Measurements from ENCODE around the gene HNRNPK. TPM values are rescaled to one million over a fixed set of nuclear protein-coding genes. Genes with fewer than 3 reads are reported as not detected.

The HNRNPK gene
- total and polyA plus RNA-seq, 2 of the 13 experiments (the other 11 are each of a cell fraction or from before 2014, with no cell fraction given), result 321 to 712 TPM

DNA sequence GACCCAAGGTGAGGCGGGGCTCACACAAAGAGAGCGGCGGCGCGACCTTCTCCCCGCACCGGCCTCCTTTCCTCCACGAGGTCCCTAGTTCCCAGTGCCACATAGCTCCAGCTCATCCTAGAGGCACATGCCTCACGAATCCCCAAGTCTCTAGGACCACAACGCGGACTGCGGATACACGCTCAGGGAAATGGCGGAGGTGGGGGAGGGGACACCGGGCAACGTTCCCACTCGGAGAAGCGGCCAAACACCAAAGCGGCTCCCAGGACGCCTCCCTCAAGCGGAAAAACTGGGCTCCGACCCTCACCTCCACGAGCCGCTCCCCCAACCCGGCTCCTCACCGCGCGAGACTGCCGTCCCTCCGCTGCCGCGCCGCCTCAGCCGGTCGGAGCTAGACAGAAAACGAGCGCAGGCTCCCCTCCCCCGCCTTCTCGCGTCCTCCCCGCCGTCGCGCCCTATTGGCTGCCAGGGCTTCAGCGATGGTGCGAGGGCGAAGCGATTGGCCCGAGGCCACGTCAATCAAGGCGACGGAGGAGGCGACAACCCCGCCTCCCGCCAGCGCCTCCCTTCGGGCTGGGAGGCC, at the start of gene HNRNPK (continued):
- TF ChIP-seq, protein P1, sequence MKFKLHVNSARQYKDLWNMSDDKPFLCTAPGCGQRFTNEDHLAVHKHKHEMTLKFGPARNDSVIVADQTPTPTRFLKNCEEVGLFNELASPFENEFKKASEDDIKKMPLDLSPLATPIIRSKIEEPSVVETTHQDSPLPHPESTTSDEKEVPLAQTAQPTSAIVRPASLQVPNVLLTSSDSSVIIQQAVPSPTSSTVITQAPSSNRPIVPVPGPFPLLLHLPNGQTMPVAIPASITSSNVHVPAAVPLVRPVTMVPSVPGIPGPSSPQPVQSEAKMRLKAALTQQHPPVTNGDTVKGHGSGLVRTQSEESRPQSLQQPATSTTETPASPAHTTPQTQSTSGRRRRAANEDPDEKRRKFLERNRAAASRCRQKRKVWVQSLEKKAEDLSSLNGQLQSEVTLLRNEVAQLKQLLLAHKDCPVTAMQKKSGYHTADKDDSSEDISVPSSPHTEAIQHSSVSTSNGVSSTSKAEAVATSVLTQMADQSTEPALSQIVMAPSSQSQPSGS (CRISPR knock-in tag; IDR thresholded peaks at IDR 0.05), result no peak; the same call in 1 of the 2 replicates
- no peak for TF ChIP-seq MNT (IDR thresholded peaks at IDR 0.05)
- no peak for TF ChIP-seq AHR (CRISPR knock-in tag; IDR thresholded peaks at IDR 0.05)
- TF ChIP-seq SMAD9 (CRISPR knock-in tag; IDR thresholded peaks at IDR 0.05), result no peak
- peak; percentile 69 for TF ChIP-seq TAF1 (CRISPR knock-in tag; IDR thresholded peaks at IDR 0.05)
- no peak for TF ChIP-seq MED1 (CRISPR knock-in tag; IDR thresholded peaks at IDR 0.05)
- TF ChIP-seq, protein P2, sequence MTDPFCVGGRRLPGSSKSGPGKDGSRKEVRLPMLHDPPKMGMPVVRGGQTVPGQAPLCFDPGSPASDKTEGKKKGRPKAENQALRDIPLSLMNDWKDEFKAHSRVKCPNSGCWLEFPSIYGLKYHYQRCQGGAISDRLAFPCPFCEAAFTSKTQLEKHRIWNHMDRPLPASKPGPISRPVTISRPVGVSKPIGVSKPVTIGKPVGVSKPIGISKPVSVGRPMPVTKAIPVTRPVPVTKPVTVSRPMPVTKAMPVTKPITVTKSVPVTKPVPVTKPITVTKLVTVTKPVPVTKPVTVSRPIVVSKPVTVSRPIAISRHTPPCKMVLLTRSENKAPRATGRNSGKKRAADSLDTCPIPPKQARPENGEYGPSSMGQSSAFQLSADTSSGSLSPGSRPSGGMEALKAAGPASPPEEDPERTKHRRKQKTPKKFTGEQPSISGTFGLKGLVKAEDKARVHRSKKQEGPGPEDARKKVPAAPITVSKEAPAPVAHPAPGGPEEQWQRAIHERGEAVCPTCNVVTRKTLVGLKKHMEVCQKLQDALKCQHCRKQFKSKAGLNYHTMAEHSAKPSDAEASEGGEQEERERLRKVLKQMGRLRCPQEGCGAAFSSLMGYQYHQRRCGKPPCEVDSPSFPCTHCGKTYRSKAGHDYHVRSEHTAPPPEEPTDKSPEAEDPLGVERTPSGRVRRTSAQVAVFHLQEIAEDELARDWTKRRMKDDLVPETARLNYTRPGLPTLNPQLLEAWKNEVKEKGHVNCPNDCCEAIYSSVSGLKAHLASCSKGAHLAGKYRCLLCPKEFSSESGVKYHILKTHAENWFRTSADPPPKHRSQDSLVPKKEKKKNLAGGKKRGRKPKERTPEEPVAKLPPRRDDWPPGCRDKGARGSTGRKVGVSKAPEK (CRISPR knock-in tag; IDR thresholded peaks at IDR 0.05; ENCODE audit: borderline replicate concordance), result no peak; the same call in 1 of the 2 replicates
- TF ChIP-seq ZNF205 (CRISPR knock-in tag; IDR thresholded peaks at IDR 0.05), result no peak
- TF ChIP-seq, protein P3, sequence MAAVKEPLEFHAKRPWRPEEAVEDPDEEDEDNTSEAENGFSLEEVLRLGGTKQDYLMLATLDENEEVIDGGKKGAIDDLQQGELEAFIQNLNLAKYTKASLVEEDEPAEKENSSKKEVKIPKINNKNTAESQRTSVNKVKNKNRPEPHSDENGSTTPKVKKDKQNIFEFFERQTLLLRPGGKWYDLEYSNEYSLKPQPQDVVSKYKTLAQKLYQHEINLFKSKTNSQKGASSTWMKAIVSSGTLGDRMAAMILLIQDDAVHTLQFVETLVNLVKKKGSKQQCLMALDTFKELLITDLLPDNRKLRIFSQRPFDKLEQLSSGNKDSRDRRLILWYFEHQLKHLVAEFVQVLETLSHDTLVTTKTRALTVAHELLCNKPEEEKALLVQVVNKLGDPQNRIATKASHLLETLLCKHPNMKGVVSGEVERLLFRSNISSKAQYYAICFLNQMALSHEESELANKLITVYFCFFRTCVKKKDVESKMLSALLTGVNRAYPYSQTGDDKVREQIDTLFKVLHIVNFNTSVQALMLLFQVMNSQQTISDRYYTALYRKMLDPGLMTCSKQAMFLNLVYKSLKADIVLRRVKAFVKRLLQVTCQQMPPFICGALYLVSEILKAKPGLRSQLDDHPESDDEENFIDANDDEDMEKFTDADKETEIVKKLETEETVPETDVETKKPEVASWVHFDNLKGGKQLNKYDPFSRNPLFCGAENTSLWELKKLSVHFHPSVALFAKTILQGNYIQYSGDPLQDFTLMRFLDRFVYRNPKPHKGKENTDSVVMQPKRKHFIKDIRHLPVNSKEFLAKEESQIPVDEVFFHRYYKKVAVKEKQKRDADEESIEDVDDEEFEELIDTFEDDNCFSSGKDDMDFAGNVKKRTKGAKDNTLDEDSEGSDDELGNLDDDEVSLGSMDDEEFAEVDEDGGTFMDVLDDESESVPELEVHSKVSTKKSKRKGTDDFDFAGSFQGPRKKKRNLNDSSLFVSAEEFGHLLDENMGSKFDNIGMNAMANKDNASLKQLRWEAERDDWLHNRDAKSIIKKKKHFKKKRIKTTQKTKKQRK (IDR thresholded peaks at IDR 0.05; ENCODE audit: low read length), result no peak
- TF ChIP-seq ZBTB4 (CRISPR knock-in tag; IDR thresholded peaks at IDR 0.05; ENCODE audit: borderline replicate concordance), result no peak
- TF ChIP-seq SETDB1 (CRISPR knock-in tag; IDR thresholded peaks at IDR 0.05; ENCODE audit: borderline replicate concordance), result no peak
- no peak for TF ChIP-seq ZNF282 (IDR thresholded peaks at IDR 0.05; ENCODE audit: partially characterized antibody)
- no peak for TF ChIP-seq ZNF331 (CRISPR knock-in tag; IDR thresholded peaks at IDR 0.05)
- TF ChIP-seq HMG20B (CRISPR knock-in tag; conservative IDR thresholded peaks at IDR 0.05), result no peak
- TF ChIP-seq, protein P4, sequence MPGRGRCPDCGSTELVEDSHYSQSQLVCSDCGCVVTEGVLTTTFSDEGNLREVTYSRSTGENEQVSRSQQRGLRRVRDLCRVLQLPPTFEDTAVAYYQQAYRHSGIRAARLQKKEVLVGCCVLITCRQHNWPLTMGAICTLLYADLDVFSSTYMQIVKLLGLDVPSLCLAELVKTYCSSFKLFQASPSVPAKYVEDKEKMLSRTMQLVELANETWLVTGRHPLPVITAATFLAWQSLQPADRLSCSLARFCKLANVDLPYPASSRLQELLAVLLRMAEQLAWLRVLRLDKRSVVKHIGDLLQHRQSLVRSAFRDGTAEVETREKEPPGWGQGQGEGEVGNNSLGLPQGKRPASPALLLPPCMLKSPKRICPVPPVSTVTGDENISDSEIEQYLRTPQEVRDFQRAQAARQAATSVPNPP (CRISPR knock-in tag; IDR thresholded peaks at IDR 0.05), result 0 out of 2 replicates have a peak, but pooled peaks have one; percentile 34
- TF ChIP-seq BORCS8-MEF2B (CRISPR knock-in tag; IDR thresholded peaks at IDR 0.05), result no peak; the same call in 1 of the 2 replicates

Measured in HepG2 (cell line).